Measurements from ENCODE around the gene WIPF2. TPM values are rescaled to one million over a fixed set of nuclear protein-coding genes. Genes with fewer than 3 reads are reported as not detected.

Gene WIPF2
- total and polyA plus RNA-seq, 9 donors, result 6.1 to 27.8 (median 18.4) TPM

GRCh38 chr17:40312893-40313667 lies 94.0 kb downstream of the WIPF2 start:
- peak in 3 of 5 donors; percentile 4 to 14 (median 12) for DNase-seq
- peaks cover 34% of the 10 kb centered on the region for H3K4me1 ChIP-seq (ENCODE audit: insufficient read depth)
- H3K27me3 ChIP-seq, result no peaks in the 10 kb centered on the region
- TF ChIP-seq EP300 (IDR thresholded peaks at IDR 0.05) (no peak), POLR2A (IDR thresholded peaks at IDR 0.05) (no peak)
- TF ChIP-seq, protein P1, sequence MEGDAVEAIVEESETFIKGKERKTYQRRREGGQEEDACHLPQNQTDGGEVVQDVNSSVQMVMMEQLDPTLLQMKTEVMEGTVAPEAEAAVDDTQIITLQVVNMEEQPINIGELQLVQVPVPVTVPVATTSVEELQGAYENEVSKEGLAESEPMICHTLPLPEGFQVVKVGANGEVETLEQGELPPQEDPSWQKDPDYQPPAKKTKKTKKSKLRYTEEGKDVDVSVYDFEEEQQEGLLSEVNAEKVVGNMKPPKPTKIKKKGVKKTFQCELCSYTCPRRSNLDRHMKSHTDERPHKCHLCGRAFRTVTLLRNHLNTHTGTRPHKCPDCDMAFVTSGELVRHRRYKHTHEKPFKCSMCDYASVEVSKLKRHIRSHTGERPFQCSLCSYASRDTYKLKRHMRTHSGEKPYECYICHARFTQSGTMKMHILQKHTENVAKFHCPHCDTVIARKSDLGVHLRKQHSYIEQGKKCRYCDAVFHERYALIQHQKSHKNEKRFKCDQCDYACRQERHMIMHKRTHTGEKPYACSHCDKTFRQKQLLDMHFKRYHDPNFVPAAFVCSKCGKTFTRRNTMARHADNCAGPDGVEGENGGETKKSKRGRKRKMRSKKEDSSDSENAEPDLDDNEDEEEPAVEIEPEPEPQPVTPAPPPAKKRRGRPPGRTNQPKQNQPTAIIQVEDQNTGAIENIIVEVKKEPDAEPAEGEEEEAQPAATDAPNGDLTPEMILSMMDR (IDR thresholded peaks at IDR 0.05), result no peak
- intact Hi-C loops (cut with DNase I), result no loop called here
- H3K9me3 ChIP-seq, result no peaks in the 10 kb centered on the region
- H3K27ac ChIP-seq, result no peak overlapping the region
- H3K4me3 ChIP-seq, result no peak overlapping the region
- H3K36me3 ChIP-seq, result no peaks in the 10 kb centered on the region
- whole genome bisulfite sequencing, 3 donors, result 73 to 77% (median 74%) methylated on average over 4 of the region's 4 CpGs

DNA sequence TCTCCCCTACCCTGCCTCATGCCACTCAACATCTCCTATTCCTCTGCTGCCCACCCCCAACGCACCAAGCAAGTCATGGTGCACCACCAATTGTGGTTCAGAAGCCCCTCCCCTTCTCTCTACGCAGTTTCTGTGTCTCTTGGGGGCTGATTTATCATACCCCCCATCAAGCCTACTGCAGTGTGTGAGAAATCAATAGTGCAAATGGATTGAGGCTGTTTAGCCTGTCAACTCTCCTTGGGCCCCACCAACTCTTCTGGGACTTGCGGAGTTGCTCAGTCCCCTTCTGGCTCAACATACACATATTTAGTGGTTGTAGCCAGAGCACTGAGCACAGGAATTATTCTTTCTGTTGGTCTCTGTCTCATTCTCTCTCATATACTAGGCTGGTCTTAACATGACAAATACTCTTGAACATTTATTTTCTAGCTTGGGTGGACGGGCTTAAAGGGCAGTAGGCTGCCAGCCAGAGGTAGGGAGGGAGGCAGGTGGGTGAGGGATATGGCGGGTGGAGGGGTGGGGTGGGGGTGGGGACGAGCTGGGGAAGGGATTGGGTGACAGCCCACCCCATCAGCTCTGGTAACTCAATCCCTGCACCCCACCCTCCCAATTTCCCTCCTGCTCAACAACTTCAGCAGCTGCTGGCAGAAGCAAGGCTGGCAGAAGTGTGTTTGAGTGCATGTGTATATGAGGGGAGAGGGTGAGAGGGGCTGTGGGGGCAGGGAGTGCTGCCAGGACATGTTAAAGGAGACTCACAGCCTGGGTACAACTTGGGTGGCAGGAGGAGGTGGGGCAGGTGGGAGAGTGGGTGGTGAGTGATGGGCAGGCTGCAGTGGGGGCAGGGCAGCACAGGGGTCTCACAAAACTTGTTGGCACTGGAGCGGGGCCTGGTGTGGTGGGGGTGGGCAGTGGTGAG lies 94.8 kb downstream of the WIPF2 start:
- Histone ChIP-seq H3K36me3 (no peaks in the 10 kb centered on the region), H3K4me3 (no peak overlapping the region), H3K9me3 (no peaks in the 10 kb centered on the region), H3K27ac (no peak overlapping the region), H3K4me1 (ENCODE audit: insufficient read depth) (peaks cover 28% of the 10 kb centered on the region), H3K27me3 (no peaks in the 10 kb centered on the region)
- peak in 3 of 5 donors; percentile 13 to 14 (median 14) for DNase-seq
- WGBS, 3 donors, result 76 to 84% (median 78%) methylated on average over 7 of the region's 7 CpGs
- TF ChIP-seq EP300 (IDR thresholded peaks at IDR 0.05) (no peak), POLR2A (IDR thresholded peaks at IDR 0.05) (no peak)
- TF ChIP-seq, protein P1 (IDR thresholded peaks at IDR 0.05), result no peak
- intact Hi-C loops (cut with DNase I), result no loop called here

GRCh38 chr17:40314584-40314956 lies 95.5 kb downstream of the WIPF2 start:
- intact Hi-C loops (cut with DNase I), result no loop called here
- TF ChIP-seq, protein P1 (IDR thresholded peaks at IDR 0.05), result no peak
- TF ChIP-seq POLR2A (IDR thresholded peaks at IDR 0.05), result no peak
- TF ChIP-seq EP300 (IDR thresholded peaks at IDR 0.05), result no peak
- WGBS, 3 donors, result 40 to 42% (median 41%) methylated on average over 3 of the region's 3 CpGs
- DNase-seq, result peak; percentile 37 to 73 (median 68)
- Histone ChIP-seq H3K9me3 (no peaks in the 10 kb centered on the region), H3K36me3 (no peaks in the 10 kb centered on the region), H3K4me3 (no peak overlapping the region), H3K27ac (no peak overlapping the region), H3K4me1 (ENCODE audit: insufficient read depth) (peaks cover 25% of the 10 kb centered on the region), H3K27me3 (no peaks in the 10 kb centered on the region)

DNA sequence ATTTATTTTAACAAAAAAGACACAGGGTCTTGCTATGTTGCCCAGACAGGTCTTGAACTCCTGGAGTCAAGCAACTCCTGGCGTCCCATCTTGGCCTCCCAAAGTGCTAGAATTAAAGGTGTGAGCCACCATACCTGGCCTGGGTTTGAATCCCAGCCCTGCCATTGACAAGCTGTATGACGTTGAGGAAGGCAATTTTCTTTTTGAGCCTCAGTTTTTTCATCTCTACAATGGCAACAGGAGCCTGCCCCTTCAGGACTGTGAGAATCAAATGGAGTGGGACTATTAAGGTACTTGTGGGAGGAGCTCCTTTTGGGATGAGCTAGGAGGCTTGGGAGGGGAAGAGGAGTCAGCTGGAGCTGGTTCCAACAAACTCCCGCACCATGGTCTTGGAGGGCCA lies 96.1 kb downstream of the WIPF2 start:
- TF ChIP-seq EP300 (IDR thresholded peaks at IDR 0.05), result no peak
- TF ChIP-seq, protein P1 (IDR thresholded peaks at IDR 0.05), result no peak
- TF ChIP-seq POLR2A (IDR thresholded peaks at IDR 0.05), result no peak
- Histone ChIP-seq H3K9me3 (no peaks in the 10 kb centered on the region), H3K27me3 (no peaks in the 10 kb centered on the region), H3K4me3 (no peak overlapping the region), H3K4me1 (ENCODE audit: insufficient read depth) (peaks cover 24% of the 10 kb centered on the region), H3K27ac (no peak overlapping the region), H3K36me3 (no peaks in the 10 kb centered on the region)
- intact Hi-C loops (cut with DNase I), result loop anchor here in 1 of 4 donors (5.0 kb wide), 1 partner anchor 37 kb away; no protein-coding TSS in a partner anchor
- WGBS, 3 donors, result 89 to 96% (median 92%) methylated on average over 3 of the region's 3 CpGs
- DNase-seq, result peak in 4 of 5 donors; percentile 2 to 18 (median 15)

Measured in ovary (tissue), 9 donors.